Lung microvascular endothelial cell (primary cell): ENCODE data around the gene PTEN. TPM values are rescaled to one million over a fixed set of nuclear protein-coding genes. Genes with fewer than 3 reads are reported as not detected.

Experiments
- DNase-seq, 2 donors: peaks; one replicate each; pipeline versions ENCODE4 v3.0.0 to v3.0.0-alpha.2; 2010; ENCODE audit warnings: low read depth in 2 of 2
- total RNA-seq: library from RNA; depleted of rRNA; stranded (reverse); fragments of >200 nt; gene quantifications from 2 replicates; pipeline ENCODE4 v1.2.1, GENCODE V29; 2014

Gene PTEN
- total RNA-seq, 1 donor from 2014 or later: 87.3 TPM

- peak; percentile 76 to 83 for DNase-seq
These were observed 54.9 kb downstream of the PTEN start for GRCh38 chr10:87918254-87918859.

GRCh38 chr10:87920538-87920937 is 57.1 kb downstream of the PTEN start:
- no peak for DNase-seq

GRCh38 chr10:87921931-87922688 is 58.7 kb downstream of the PTEN start:
- DNase-seq: no peak

- no peak for DNase-seq
These were observed 59.8 kb downstream of the PTEN start for GRCh38 chr10:87923233-87923632.

- DNase-seq: peak; percentile 74 to 78
These were observed 62.1 kb downstream of the PTEN start for GRCh38 chr10:87925570-87925969.

GRCh38 chr10:87927091-87927490 is 63.7 kb downstream of the PTEN start:
- DNase-seq: peak; percentile 45 to 57

GRCh38 chr10:87928996-87929395 is 65.6 kb downstream of the PTEN start:
- no peak for DNase-seq

GRCh38 chr10:87930141-87930540 is 66.7 kb downstream of the PTEN start:
- no peak for DNase-seq

GRCh38 chr10:87930934-87931835 is 67.8 kb downstream of the PTEN start:
- DNase-seq: no peak

- DNase-seq: peak in 1 of 2 donors; percentile 44
These were observed 68.4 kb downstream of the PTEN start for GRCh38 chr10:87931836-87932230.

GRCh38 chr10:87935290-87936141 is 72.1 kb downstream of the PTEN start:
- no peak for DNase-seq

- no peak for DNase-seq
These were observed 76.8 kb downstream of the PTEN start for GRCh38 chr10:87940210-87940609.

GRCh38 chr10:87942884-87943527 is 79.6 kb downstream of the PTEN start:
- DNase-seq: no peak

- DNase-seq: no peak
These were observed 82.6 kb downstream of the PTEN start for GRCh38 chr10:87945984-87946383.

- DNase-seq: no peak
These were observed 89.2 kb downstream of the PTEN start for GRCh38 chr10:87952612-87953011.

GRCh38 chr10:87956055-87956454 is 92.6 kb downstream of the PTEN start:
- DNase-seq: no peak

GRCh38 chr10:87957702-87958101 is 94.3 kb downstream of the PTEN start:
- DNase-seq: no peak

- DNase-seq: peak in 1 of 2 donors; percentile 70
These were observed 96.8 kb downstream of the PTEN start for GRCh38 chr10:87960230-87960629.

GRCh38 chr10:87961314-87961713 is 97.9 kb downstream of the PTEN start:
- peak; percentile 50 to 72 for DNase-seq

- DNase-seq: peak; percentile 56 to 80
These were observed 103.0 kb downstream of the PTEN start for GRCh38 chr10:87966459-87966858.

GRCh38 chr10:87973635-87974034 is 110.2 kb downstream of the PTEN start:
- peak in 1 of 2 donors; percentile 6 for DNase-seq
